ENCODE measurements around the gene MC2R. TPM values are rescaled to one million over a fixed set of nuclear protein-coding genes. Genes with fewer than 3 reads are reported as not detected.

The MC2R gene
- total and polyA plus RNA-seq, 2 donors from 2014 or later, result not detected

DNA sequence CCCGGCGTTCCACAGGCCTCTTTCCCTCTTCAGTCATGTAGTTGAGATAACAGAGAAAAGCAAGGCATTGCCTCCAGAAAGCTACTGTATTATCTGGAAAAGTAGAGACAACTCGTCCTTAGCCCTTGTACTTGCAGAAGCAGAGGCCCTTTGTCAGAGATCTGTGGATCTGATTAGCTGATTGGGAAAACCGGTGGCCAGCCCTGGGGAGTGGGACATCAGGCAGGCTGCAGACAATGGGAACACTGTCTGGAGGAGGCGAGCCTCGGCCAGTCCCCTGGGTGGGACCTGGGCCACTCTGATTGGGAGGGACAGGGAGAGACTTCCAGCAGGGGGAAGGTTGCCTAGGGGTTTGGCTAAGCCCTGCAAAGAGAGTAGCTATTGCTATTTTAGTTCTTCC is 1.2 kb upstream of the MC2R start:
- no peaks in the 10 kb centered on the region for H3K9me3 ChIP-seq (ENCODE audit: control insufficient read depth in 2 of 3, insufficient read depth in 1 of 3, low read length in 3 of 3)
- H3K36me3 ChIP-seq (ENCODE audit: control insufficient read depth in 2 of 3, insufficient read depth in 3 of 3, low read length in 3 of 3), result no peaks in the 10 kb centered on the region
- no peaks in the 10 kb centered on the region for H3K4me1 ChIP-seq (ENCODE audit: control insufficient read depth in 2 of 3, insufficient read depth in 2 of 3, low read depth in 1 of 3, low read length in 3 of 3)
- FAIRE-seq, result no peak
- intact Hi-C loops (cut with DNase I), result no loop called here
- H3K9ac ChIP-seq (ENCODE audit: low read length in 3 of 3), result no peak overlapping the region
- no peaks in the 10 kb centered on the region for H3K27me3 ChIP-seq (ENCODE audit: control insufficient read depth, insufficient read depth, low read length)
- no peak overlapping the region for H3K4me3 ChIP-seq (ENCODE audit: low read length in 3 of 3)
- TF ChIP-seq, protein P1, sequence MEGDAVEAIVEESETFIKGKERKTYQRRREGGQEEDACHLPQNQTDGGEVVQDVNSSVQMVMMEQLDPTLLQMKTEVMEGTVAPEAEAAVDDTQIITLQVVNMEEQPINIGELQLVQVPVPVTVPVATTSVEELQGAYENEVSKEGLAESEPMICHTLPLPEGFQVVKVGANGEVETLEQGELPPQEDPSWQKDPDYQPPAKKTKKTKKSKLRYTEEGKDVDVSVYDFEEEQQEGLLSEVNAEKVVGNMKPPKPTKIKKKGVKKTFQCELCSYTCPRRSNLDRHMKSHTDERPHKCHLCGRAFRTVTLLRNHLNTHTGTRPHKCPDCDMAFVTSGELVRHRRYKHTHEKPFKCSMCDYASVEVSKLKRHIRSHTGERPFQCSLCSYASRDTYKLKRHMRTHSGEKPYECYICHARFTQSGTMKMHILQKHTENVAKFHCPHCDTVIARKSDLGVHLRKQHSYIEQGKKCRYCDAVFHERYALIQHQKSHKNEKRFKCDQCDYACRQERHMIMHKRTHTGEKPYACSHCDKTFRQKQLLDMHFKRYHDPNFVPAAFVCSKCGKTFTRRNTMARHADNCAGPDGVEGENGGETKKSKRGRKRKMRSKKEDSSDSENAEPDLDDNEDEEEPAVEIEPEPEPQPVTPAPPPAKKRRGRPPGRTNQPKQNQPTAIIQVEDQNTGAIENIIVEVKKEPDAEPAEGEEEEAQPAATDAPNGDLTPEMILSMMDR (IDR thresholded peaks at IDR 0.05; ENCODE audit: borderline replicate concordance, extremely low read depth, insufficient read depth), result no peak
- DNase-seq, result no peak
- H3K27ac ChIP-seq (ENCODE audit: low read depth in 2 of 2, low read length in 2 of 2), result no peak overlapping the region

DNA sequence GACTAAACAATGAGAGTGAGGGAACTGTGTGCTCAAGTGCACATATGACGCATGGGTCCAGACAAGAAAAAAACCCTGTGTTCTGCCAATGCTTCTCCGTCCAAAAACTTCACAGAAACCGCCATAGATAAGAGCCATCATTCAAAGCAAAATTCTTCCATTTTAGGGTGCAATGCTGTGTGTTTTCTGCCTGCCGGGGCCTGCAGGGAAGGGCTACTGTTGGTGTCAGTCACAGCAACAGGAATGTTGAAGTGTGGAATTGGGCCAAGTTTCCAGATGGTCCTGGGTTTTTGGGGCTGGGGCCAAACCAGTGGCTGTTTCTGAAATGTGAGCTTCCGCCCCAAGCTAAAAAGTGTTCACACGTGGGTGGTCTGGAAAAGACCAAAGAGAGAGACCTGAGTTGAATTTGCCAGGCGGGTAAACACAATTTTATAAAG is 677 bp upstream of the MC2R start:
- no peaks in the 10 kb centered on the region for H3K27me3 ChIP-seq (ENCODE audit: control insufficient read depth, insufficient read depth, low read length)
- no peak overlapping the region for H3K9ac ChIP-seq (ENCODE audit: low read length in 3 of 3)
- no peaks in the 10 kb centered on the region for H3K9me3 ChIP-seq (ENCODE audit: control insufficient read depth in 2 of 3, insufficient read depth in 1 of 3, low read length in 3 of 3)
- FAIRE-seq, result no peak
- H3K4me3 ChIP-seq (ENCODE audit: low read length in 3 of 3), result no peak overlapping the region
- TF ChIP-seq, protein P1 (IDR thresholded peaks at IDR 0.05; ENCODE audit: borderline replicate concordance, extremely low read depth, insufficient read depth), result no peak
- intact Hi-C loops (cut with DNase I), result no loop called here
- H3K27ac ChIP-seq (ENCODE audit: low read depth in 2 of 2, low read length in 2 of 2), result no peak overlapping the region
- DNase-seq, result peak in 3 of 5 donors; percentile 45 to 90 (median 58)
- H3K36me3 ChIP-seq (ENCODE audit: control insufficient read depth in 2 of 3, insufficient read depth in 3 of 3, low read length in 3 of 3), result no peaks in the 10 kb centered on the region
- H3K4me1 ChIP-seq (ENCODE audit: control insufficient read depth in 2 of 3, insufficient read depth in 2 of 3, low read depth in 1 of 3, low read length in 3 of 3), result no peaks in the 10 kb centered on the region

- TF ChIP-seq, protein P1 (IDR thresholded peaks at IDR 0.05; ENCODE audit: borderline replicate concordance, extremely low read depth, insufficient read depth), result no peak
- Histone ChIP-seq H3K27me3 (ENCODE audit: control insufficient read depth, insufficient read depth, low read length) (no peaks in the 10 kb centered on the region), H3K36me3 (ENCODE audit: control insufficient read depth in 2 of 3, insufficient read depth in 3 of 3, low read length in 3 of 3) (no peaks in the 10 kb centered on the region), H3K9me3 (ENCODE audit: control insufficient read depth in 2 of 3, insufficient read depth in 1 of 3, low read length in 3 of 3) (no peaks in the 10 kb centered on the region), H3K9ac (ENCODE audit: low read length in 3 of 3) (no peak overlapping the region), H3K27ac (ENCODE audit: low read depth in 2 of 2, low read length in 2 of 2) (no peak overlapping the region), H3K4me3 (ENCODE audit: low read length in 3 of 3) (no peak overlapping the region), H3K4me1 (ENCODE audit: control insufficient read depth in 2 of 3, insufficient read depth in 2 of 3, low read depth in 1 of 3, low read length in 3 of 3) (no peaks in the 10 kb centered on the region)
- DNase-seq (no peak), FAIRE-seq (no peak)
- intact Hi-C loops (cut with DNase I), result no loop called here
These were observed 580 bp downstream of the MC2R start for GRCh38 chr18:13914756-13915155.

GRCh38 chr18:13914170-13914569 is 1.2 kb downstream of the MC2R start:
- Histone ChIP-seq H3K4me1 (ENCODE audit: control insufficient read depth in 2 of 3, insufficient read depth in 2 of 3, low read depth in 1 of 3, low read length in 3 of 3) (no peaks in the 10 kb centered on the region), H3K27ac (ENCODE audit: low read depth in 2 of 2, low read length in 2 of 2) (no peak overlapping the region), H3K9me3 (ENCODE audit: control insufficient read depth in 2 of 3, insufficient read depth in 1 of 3, low read length in 3 of 3) (no peaks in the 10 kb centered on the region), H3K36me3 (ENCODE audit: control insufficient read depth in 2 of 3, insufficient read depth in 3 of 3, low read length in 3 of 3) (no peaks in the 10 kb centered on the region), H3K9ac (ENCODE audit: low read length in 3 of 3) (no peak overlapping the region), H3K27me3 (ENCODE audit: control insufficient read depth, insufficient read depth, low read length) (no peaks in the 10 kb centered on the region), H3K4me3 (ENCODE audit: low read length in 3 of 3) (no peak overlapping the region)
- TF ChIP-seq, protein P1 (IDR thresholded peaks at IDR 0.05; ENCODE audit: borderline replicate concordance, extremely low read depth, insufficient read depth), result no peak
- FAIRE-seq (no peak), DNase-seq (no peak)
- intact Hi-C loops (cut with DNase I), result no loop called here

All from kidney (tissue), 14 donors.